Effector memory CD8-positive, alpha-beta T cell (primary cell): ENCODE results near the gene TAOK3.

Source experiments
- ATAC-seq: fragments of 150-1000 bp; cut with Tn5 transposase; replicated peaks from 2 replicates; pipeline ENCODE4 v1.10.0; 2021; ENCODE audit warnings: mild to moderate bottlenecking, moderate library complexity
- DNase-seq, 3 experiments: peaks; one replicate each; pipeline ENCODE4 v3.0.0; 2021
- H3K27ac Mint-ChIP-seq, 2 donors: one replicate each; pipeline ENCODE4 v1.8.0; 2022; ENCODE audit warnings: mild to moderate bottlenecking in 2 of 2, mixed read lengths in 2 of 2, moderate library complexity in 2 of 2
- H3K27me3 Mint-ChIP-seq, 2 donors: one replicate each; pipeline ENCODE4 v1.8.0; 2022; ENCODE audit warnings: mixed read lengths in 2 of 2
- H3K36me3 Mint-ChIP-seq: one replicate; pipeline ENCODE4 v1.8.0; 2022; ENCODE audit warnings: mild to moderate bottlenecking, moderate library complexity, mixed read lengths; ENCODE audit not compliant: insufficient read depth
- H3K4me1 Mint-ChIP-seq, 2 donors: one replicate each; pipeline ENCODE4 v1.8.0; 2022; ENCODE audit warnings: low read depth in 2 of 2, mixed read lengths in 2 of 2
- H3K4me3 Mint-ChIP-seq, 2 donors: one replicate each; pipeline ENCODE4 v1.8.0; 2022; ENCODE audit warnings: mild to moderate bottlenecking in 2 of 2, mixed read lengths in 2 of 2, moderate library complexity in 2 of 2
- H3K9me3 Mint-ChIP-seq, 2 donors: one replicate each; pipeline ENCODE4 v1.8.0; 2022; ENCODE audit warnings: mixed read lengths in 2 of 2

Gene TAOK3

DNA sequence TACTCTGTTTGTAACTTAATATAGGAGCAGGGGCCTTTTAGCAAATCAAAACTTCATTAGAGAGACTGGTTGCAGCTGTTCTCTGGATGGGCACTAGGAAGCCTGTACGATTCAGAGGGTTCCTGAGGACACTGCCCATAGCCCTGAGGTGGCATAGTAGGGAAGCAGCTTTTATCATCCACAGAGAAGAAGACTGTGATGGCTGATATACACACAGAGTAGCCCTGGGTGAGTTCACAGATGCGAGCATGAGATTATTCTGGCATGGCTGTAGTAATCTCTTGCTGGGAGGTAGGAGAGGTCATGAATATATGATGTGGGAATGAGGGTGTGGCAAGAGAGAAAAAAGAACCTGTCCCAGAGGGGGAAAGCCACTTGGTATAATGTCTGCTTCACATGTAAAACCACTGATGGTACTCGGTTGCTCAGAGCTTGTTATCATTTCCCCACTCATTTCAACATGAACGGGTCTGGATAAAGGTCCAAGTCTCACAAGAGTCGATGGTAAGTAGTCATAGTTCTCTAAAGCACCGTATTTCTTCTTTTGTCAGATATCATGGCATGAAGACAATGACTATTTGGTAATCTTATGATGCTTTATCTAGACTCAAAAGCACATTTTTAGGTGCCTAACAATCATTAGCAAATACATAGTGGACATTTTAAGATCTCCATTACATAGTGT is 184.8 kb downstream of the TAOK3 start:
- H3K27me3 Mint-ChIP-seq: no peaks in the 10 kb centered on the region
- peaks cover 6 to 29% of the 10 kb centered on the region in 2 donors for H3K4me1 Mint-ChIP-seq
- no peaks in the 10 kb centered on the region for H3K9me3 Mint-ChIP-seq
- ATAC-seq (no peak), DNase-seq (no peak)
- peak overlapping the region; percentile 39 to 69 for H3K27ac Mint-ChIP-seq
- peaks cover 27% of the 10 kb centered on the region for H3K36me3 Mint-ChIP-seq
- H3K4me3 Mint-ChIP-seq: no peak overlapping the region

DNA sequence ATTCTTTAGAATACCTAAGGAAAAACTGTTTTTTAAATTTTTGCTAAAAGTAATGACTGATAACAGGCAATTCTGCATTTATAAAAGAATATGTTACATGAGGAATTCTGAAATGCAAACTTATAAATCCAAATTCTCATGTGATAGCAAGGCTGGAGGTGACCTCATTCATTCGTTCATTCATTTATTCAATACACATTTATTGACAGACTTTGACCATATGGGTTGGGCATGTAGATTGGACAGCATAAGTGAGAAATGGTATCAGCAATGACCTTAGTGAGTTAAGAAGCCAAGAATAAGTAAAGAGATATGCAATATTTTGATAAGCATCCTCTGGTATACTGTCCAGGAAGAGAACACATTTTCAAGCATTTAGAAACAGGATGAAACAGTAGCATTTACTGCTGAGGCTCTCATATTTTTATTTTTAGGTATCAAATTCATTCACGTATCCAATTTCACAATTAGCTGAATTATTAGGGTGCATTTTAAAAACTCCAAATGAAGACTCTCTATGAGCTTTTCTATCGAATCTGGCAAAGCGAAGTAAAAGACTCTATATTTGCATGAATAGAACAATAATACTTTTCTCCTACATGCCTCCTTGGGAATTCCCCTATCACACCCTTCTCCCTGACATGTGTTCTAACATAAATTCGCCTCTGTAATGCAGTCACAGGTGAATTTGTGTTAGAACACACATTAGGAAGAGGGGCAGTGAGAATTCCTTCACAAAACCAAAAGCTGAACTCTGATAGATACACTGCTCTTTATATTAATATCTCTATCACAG is 186.9 kb downstream of the TAOK3 start:
- peaks cover 36% of the 10 kb centered on the region for H3K36me3 Mint-ChIP-seq

DNA sequence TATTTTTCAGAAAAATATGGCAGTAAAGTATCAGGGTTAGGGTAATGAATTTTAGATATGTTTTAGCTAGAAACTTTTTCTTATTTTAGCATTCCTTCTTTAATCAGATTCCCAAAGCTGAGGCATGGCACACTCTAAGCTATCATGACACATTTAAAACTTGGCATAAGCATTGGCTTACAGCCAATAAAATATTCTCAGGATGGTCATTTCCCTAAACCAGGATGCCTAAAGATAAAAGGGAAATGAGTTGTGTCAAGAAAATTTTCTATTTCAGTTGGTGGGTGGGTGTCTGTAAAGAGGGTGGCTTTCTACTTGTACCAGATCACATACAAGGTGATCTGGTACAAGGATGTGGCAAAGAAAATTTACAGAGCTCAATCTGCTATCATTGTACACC is 189.0 kb downstream of the TAOK3 start:
- H3K4me1 Mint-ChIP-seq: peaks cover 9 to 25% of the 10 kb centered on the region in 2 donors
- DNase-seq: no peak
- ATAC-seq: no peak

More for the DNA sequence above, 186.9 kb downstream of the TAOK3 start:
- Mint-ChIP-seq H3K27me3 (no peaks in the 10 kb centered on the region), H3K4me3 (no peak overlapping the region), H3K27ac (peak overlapping the region; percentile 17 to 75), H3K9me3 (no peaks in the 10 kb centered on the region), H3K4me1 (peaks cover 9 to 33% of the 10 kb centered on the region in 2 donors)
- no peak for DNase-seq
- ATAC-seq: no peak

DNA sequence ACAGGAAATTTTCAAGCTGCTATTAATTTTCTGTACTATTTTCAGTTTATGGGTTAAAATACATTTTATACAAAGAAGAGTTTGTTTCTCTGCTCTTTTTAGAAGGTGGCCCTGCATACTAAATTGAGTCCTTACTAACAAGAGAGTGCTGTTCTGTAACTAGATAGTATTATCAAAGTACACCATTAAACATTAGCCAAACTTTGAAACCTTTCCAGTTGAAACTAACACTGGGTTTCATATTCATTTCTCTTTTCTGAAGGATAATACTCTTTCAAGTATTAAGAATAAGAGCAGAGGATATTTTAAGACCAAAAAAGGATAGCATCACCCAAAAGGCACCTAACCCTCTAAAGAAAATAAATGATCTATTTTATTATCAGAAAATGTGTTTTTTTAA is 189.6 kb downstream of the TAOK3 start:
- peaks cover 9 to 25% of the 10 kb centered on the region in 2 donors for H3K4me1 Mint-ChIP-seq
- no peaks in the 10 kb centered on the region for H3K9me3 Mint-ChIP-seq
- ATAC-seq (no peak), DNase-seq (no peak)
- H3K4me3 Mint-ChIP-seq: no peak overlapping the region
- peak overlapping the region; percentile 53 to 76 for H3K27ac Mint-ChIP-seq
- H3K27me3 Mint-ChIP-seq: no peaks in the 10 kb centered on the region
- H3K36me3 Mint-ChIP-seq: peaks cover 45% of the 10 kb centered on the region

More for the DNA sequence above, 189.0 kb downstream of the TAOK3 start:
- Mint-ChIP-seq H3K4me3 (no peak overlapping the region), H3K27ac (peak overlapping the region in 1 of 2 donors; percentile 76), H3K36me3 (peaks cover 41% of the 10 kb centered on the region), H3K27me3 (no peaks in the 10 kb centered on the region), H3K9me3 (no peaks in the 10 kb centered on the region)

DNA sequence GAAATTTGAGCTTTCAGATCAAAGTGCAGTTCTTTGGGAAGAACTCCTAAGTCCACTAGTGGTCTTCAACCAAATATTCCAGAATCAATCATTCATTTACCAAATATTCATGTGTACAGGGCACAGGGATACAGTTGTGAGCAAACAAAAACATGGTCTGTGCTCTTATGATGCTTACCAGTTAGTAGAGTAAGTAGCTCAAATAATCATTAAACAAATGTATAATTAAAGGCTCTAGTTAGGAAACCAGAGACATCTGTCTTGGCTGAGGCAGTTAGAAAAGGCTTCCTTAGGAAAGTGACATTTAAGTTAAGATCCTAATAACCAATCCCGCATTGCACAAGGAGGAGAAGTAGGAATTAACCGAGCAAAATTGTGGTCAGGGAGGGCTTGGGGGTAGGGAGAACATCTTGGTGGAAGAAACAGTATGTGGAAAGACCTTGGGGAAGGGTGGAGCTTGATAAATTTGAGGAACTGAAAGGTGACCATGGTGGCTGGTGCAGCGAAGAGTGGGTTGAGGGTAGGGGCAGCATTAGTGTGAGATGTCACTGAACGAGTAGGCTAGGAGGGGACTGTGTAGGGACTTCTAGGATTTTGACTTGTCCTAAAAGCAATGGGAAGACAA is 196.8 kb downstream of the TAOK3 start:
- Mint-ChIP-seq H3K27me3 (no peaks in the 10 kb centered on the region), H3K36me3 (peaks cover 85% of the 10 kb centered on the region), H3K27ac (no peak overlapping the region), H3K4me1 (peaks cover 0 to 2% of the 10 kb centered on the region in 2 donors), H3K4me3 (no peak overlapping the region), H3K9me3 (no peaks in the 10 kb centered on the region)
- no peak for ATAC-seq
- no peak for DNase-seq

DNA sequence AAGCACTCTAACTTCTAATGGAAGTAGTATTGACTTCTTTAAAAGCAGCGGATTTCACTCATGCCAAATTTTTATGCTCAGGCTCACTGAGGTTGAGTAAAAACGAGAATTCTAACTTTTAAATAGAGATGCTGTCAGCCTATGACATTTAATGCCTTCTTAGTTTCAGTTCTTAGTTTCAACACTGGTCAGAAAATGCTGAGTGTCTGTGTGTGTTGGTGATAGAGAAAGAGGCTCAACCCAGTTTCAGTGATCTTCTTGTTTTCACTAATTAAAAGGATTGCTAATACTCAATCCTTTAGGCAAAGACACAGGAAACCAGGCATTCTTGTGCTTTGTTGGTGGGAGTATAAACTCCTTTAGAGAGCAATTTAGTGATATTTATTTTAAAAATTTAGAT is 205.8 kb downstream of the TAOK3 start:
- ATAC-seq (no peak), DNase-seq (no peak)
- H3K27ac Mint-ChIP-seq: peak overlapping the region in 1 of 2 donors; percentile 49
- no peak overlapping the region for H3K4me3 Mint-ChIP-seq
- H3K27me3 Mint-ChIP-seq: no peaks in the 10 kb centered on the region
- peaks cover 0 to 7% of the 10 kb centered on the region in 2 donors for H3K4me1 Mint-ChIP-seq
- H3K9me3 Mint-ChIP-seq: no peaks in the 10 kb centered on the region
- peaks cover 60% of the 10 kb centered on the region for H3K36me3 Mint-ChIP-seq

DNA sequence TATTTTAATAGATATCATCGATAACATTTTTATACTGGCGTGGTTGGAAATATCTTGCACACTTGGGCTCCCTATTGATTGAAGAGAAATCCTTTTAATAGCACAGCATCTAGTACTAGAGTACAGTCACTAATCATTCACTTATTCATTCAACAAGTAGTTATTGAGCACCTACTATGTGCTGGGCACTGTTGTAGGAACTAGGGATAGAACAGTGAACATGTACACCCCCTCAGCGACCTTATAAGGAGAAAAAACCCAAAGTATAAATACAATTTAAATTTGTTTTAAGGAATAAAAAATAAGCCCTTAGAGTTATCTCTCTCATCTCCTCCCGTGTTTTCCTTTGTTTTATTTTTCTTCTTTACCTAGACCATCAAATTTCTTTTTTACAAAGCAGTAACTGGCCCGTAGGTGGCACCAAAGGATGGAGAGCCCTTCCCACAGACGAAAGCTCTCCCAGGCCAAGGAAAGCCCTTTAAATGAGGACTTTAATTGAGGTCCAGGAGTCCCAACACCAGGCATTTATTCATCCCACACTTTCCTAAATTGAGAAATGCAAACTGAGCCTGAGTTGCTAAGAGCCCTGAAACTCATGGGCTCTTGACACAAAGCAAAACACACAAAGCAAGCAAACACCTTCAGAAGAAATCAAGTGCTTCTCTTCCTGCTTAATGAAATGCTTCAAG is 207.8 kb downstream of the TAOK3 start:
- H3K4me1 Mint-ChIP-seq: peaks cover 0 to 4% of the 10 kb centered on the region in 2 donors
- no peaks in the 10 kb centered on the region for H3K27me3 Mint-ChIP-seq
- no peaks in the 10 kb centered on the region for H3K9me3 Mint-ChIP-seq
- no peak for DNase-seq
- no peak overlapping the region for H3K4me3 Mint-ChIP-seq
- H3K27ac Mint-ChIP-seq: peak overlapping the region; percentile 22 to 38
- H3K36me3 Mint-ChIP-seq: peaks cover 50% of the 10 kb centered on the region
- no peak for ATAC-seq

DNA sequence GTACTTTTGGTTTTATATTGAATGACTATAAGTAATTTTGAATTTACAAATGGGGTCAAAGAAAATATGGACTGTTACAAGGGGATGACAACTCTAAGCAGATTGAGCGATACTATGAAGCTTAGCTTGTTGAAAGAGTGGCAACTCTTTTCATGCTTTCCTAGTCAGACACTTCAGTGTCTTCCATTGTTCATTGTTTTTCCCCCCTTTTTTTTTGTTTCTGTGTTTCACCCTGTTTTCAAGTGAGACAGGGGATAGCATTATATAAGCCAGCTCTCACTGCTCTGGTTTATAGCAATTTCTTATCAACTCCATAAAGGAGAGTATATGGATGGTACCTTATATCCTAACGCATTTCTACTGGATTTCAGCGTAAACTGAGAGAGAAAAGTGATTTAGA is 212.2 kb downstream of the TAOK3 start:
- H3K4me1 Mint-ChIP-seq: no peaks in the 10 kb centered on the region
- ATAC-seq (no peak), DNase-seq (no peak)
- H3K4me3 Mint-ChIP-seq: no peak overlapping the region
- H3K9me3 Mint-ChIP-seq: no peaks in the 10 kb centered on the region
- H3K27me3 Mint-ChIP-seq: no peaks in the 10 kb centered on the region
- H3K27ac Mint-ChIP-seq: no peak overlapping the region
- peaks cover 25% of the 10 kb centered on the region for H3K36me3 Mint-ChIP-seq

DNA sequence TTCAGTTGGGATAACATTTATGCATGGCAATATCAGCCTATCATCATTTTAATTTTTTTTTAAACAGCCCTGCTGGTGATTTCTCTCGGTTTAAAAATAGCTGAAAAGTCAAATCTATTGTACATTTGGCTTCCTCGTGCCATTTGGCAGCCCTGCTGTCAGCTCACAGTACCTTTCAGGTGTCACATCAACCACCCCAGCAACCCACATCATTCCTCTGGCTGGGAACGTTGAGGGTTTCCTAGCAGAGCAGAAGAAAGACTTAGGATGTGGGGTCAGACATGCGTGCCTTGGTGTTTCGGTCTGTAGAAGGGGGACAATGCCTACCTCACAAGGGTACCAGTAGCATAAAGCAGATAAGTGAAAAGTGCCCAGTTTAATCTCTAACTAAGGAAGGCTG is 221.0 kb downstream of the TAOK3 start:
- H3K36me3 Mint-ChIP-seq: peaks cover 42% of the 10 kb centered on the region
- no peaks in the 10 kb centered on the region for H3K27me3 Mint-ChIP-seq
- no peak for DNase-seq
- no peak overlapping the region for H3K4me3 Mint-ChIP-seq
- H3K9me3 Mint-ChIP-seq: no peaks in the 10 kb centered on the region
- ATAC-seq: no peak
- no peaks in the 10 kb centered on the region for H3K4me1 Mint-ChIP-seq
- peak overlapping the region; percentile 57 to 61 for H3K27ac Mint-ChIP-seq

DNA sequence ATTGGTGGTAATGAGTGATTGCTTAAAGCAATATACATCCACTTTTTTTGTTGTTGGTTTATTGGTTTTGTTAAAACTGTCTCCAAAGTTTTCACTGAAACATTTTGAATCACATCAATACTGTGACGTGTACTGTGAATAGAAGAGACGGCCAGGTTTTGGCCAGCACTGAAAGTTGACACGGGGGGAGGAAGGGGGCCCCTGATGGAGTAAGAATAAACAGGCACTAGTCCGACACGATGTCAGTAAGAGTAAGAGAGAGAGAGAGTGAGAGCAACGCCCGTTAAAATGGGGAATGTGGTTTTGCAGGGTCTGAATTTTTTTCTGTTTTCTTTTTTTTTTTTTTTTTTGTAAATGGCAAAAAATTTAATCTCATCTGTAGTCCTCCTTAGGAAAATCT is 222.1 kb downstream of the TAOK3 start:
- Mint-ChIP-seq H3K27me3 (no peaks in the 10 kb centered on the region), H3K27ac (peak overlapping the region in 1 of 2 donors; percentile 57), H3K9me3 (no peaks in the 10 kb centered on the region), H3K4me3 (no peak overlapping the region), H3K4me1 (no peaks in the 10 kb centered on the region), H3K36me3 (peaks cover 52% of the 10 kb centered on the region)
- no peak for DNase-seq
- no peak for ATAC-seq

DNA sequence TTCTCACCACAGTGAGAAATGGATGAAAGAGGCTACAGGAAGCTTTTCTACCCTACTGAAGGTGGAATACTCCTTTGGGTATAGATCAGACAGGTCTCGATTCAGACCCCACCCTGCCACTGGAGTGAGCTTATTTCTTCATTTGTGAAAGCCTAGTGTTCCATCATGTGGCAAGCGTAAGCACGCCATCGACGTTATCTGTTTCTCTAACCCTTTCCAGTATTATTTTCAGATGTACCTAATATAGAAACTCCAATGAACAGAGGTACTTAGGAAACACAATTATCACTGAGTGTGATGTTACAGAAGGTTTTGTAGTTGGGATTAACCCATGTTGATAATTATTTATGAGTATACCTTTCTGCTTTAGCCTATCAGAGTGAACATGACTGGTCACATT is 224.4 kb downstream of the TAOK3 start:
- peaks cover 76% of the 10 kb centered on the region for H3K36me3 Mint-ChIP-seq
- ATAC-seq (no peak), DNase-seq (no peak)
- peaks cover 0 to under 1% of the 10 kb centered on the region in 2 donors for H3K4me1 Mint-ChIP-seq
- H3K4me3 Mint-ChIP-seq: no peak overlapping the region
- H3K27ac Mint-ChIP-seq: peak overlapping the region; percentile 4 to 74
- no peaks in the 10 kb centered on the region for H3K9me3 Mint-ChIP-seq
- no peaks in the 10 kb centered on the region for H3K27me3 Mint-ChIP-seq

DNA sequence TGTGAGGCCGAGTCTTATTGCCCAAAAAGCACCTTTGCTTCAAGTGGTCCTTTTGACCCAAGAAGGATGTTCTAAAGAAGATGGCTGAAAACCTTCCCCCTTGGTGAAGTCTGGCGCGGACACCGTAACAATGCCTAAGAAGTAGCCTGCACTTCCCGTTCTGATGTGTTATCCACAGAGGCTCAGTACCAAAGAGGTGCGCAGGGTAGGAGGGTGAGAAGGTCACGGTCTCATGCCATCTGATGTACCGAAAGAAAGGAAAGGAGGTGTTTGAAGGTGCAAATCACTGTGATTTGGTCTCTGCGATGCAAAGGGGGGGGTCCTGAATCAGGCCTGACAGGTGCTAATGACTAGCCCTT is 226.9 kb downstream of the TAOK3 start:
- Mint-ChIP-seq H3K4me3 (no peak overlapping the region), H3K27ac (peak overlapping the region; percentile 38 to 41), H3K27me3 (no peaks in the 10 kb centered on the region), H3K36me3 (peaks cover 77% of the 10 kb centered on the region), H3K4me1 (peaks cover 0 to 5% of the 10 kb centered on the region in 2 donors), H3K9me3 (no peaks in the 10 kb centered on the region)
- ATAC-seq (no peak), DNase-seq (no peak)

DNA sequence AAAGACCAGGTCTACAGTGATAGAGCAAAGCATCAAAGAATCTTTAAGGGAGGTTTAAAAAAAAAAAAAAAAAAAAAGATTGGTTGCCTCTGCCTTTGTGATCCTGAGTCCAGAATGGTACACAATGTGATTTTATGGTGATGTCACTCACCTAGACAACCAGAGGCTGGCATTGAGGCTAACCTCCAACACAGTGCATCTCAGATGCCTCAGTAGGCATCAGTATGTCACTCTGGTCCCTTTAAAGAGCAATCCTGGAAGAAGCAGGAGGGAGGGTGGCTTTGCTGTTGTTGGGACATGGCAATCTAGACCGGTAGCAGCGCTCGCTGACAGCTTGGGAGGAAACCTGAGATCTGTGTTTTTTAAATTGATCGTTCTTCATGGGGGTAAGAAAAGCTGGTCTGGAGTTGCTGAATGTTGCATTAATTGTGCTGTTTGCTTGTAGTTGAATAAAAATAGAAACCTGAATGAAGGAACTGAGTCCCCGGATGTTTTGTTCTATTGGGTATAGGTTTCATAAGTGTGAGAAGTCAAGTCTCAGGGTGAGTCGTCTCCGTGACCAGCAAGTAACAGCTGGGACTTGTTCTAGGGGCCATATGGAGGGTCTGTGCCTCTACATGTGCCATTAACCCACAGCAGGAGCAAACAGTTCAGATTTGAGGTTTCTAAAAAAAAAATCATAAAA is 227.5 kb downstream of the TAOK3 start:
- Mint-ChIP-seq H3K4me3 (no peak overlapping the region), H3K27me3 (no peaks in the 10 kb centered on the region), H3K36me3 (peaks cover 78% of the 10 kb centered on the region), H3K9me3 (no peaks in the 10 kb centered on the region), H3K4me1 (peaks cover 0 to 5% of the 10 kb centered on the region in 2 donors), H3K27ac (peak overlapping the region; percentile 38 to 41)
- DNase-seq: no peak
- ATAC-seq: no peak
